ENCODE data around the gene DNAJC18.
"Not testable (repeated sequence)": the region's sequence is repeated elsewhere in the genome, so short reads cannot be mapped to it uniquely, and the experiment has no call there.

Gene DNAJC18

GRCh38 chr5:139389701-139390638, 49.4 kb downstream of the DNAJC18 start, which contains the start of gene MZB1:
Gene MZB1 (minus strand): TSS chr5:139389913. CDS start chr5:139389856, 57 bp downstream.
- in situ Hi-C loops (cut with MboI; ENCODE audit: low sequenced_read_pairs): no loop called here

- in situ Hi-C loops (cut with MboI; ENCODE audit: low sequenced_read_pairs): no loop called here
Observed at GRCh38 chr5:139388198-139388821, 51.0 kb downstream of the DNAJC18 start.

- in situ Hi-C loops (cut with MboI; ENCODE audit: low sequenced_read_pairs): no loop called here
Observed at GRCh38 chr5:139387611-139388197, 51.6 kb downstream of the DNAJC18 start.

- in situ Hi-C loops (cut with MboI; ENCODE audit: low sequenced_read_pairs): not testable (repeated sequence)
Observed at GRCh38 chr5:139386956-139387355, 52.4 kb downstream of the DNAJC18 start.

- in situ Hi-C loops (cut with MboI; ENCODE audit: low sequenced_read_pairs): no loop called here
Observed at GRCh38 chr5:139386050-139386438, 53.3 kb downstream of the DNAJC18 start.

GRCh38 chr5:139385061-139386049, 54.0 kb downstream of the DNAJC18 start:
- in situ Hi-C loops (cut with MboI; ENCODE audit: low sequenced_read_pairs): no loop called here

- in situ Hi-C loops (cut with MboI; ENCODE audit: low sequenced_read_pairs): no loop called here
Observed at GRCh38 chr5:139384591-139385051, 54.7 kb downstream of the DNAJC18 start.

GRCh38 chr5:139383993-139384590, 55.2 kb downstream of the DNAJC18 start:
- in situ Hi-C loops (cut with MboI; ENCODE audit: low sequenced_read_pairs): no loop called here

GRCh38 chr5:139383275-139383992, 55.9 kb downstream of the DNAJC18 start, which contains the start of gene SLC23A1:
Gene SLC23A1 (minus strand): TSS chr5:139383297. CDS start chr5:139383253, 44 bp downstream.
- in situ Hi-C loops (cut with MboI; ENCODE audit: low sequenced_read_pairs): no loop called here

- in situ Hi-C loops (cut with MboI; ENCODE audit: low sequenced_read_pairs): no loop called here
Observed at GRCh38 chr5:139382807-139383206, 56.5 kb downstream of the DNAJC18 start.

GRCh38 chr5:139381837-139382761, 57.2 kb downstream of the DNAJC18 start:
- in situ Hi-C loops (cut with MboI; ENCODE audit: low sequenced_read_pairs): no loop called here

- in situ Hi-C loops (cut with MboI; ENCODE audit: low sequenced_read_pairs): no loop called here
Observed at GRCh38 chr5:139379626-139380449, 59.5 kb downstream of the DNAJC18 start.

- in situ Hi-C loops (cut with MboI; ENCODE audit: low sequenced_read_pairs): no loop called here
Observed at GRCh38 chr5:139378941-139379361, 60.4 kb downstream of the DNAJC18 start.

GRCh38 chr5:139378101-139378825, 61.1 kb downstream of the DNAJC18 start:
- in situ Hi-C loops (cut with MboI; ENCODE audit: low sequenced_read_pairs): no loop called here

- in situ Hi-C loops (cut with MboI; ENCODE audit: low sequenced_read_pairs): no loop called here
Observed at GRCh38 chr5:139377226-139377625, 62.1 kb downstream of the DNAJC18 start.

- in situ Hi-C loops (cut with MboI; ENCODE audit: low sequenced_read_pairs): no loop called here
Observed at GRCh38 chr5:139376364-139376763, 63.0 kb downstream of the DNAJC18 start.

- in situ Hi-C loops (cut with MboI; ENCODE audit: low sequenced_read_pairs): no loop called here
Observed at GRCh38 chr5:139374909-139375308, 64.4 kb downstream of the DNAJC18 start.

Measured in HL-60/S4 treated with phorbol 12-myristate 13-acetate at 8.2 ng/mL for 4 days and 3 days (cell line).